Activated CD8-positive, alpha-beta memory T cell treated with anti-CD3 and anti-CD28 coated beads, Interleukin-2, amount 50 U/mL, for 24 hours (primary cell): ENCODE data around the gene KIAA0930.
"Not testable (repeated sequence)": the region's sequence is repeated elsewhere in the genome, so short reads cannot be mapped to it uniquely, and the experiment has no call there.

Source experiments
- DNase-seq: peaks from one replicate; pipeline ENCODE4 v3.0.0-alpha.2; 2020; ENCODE audit errors: extremely low read depth

Gene KIAA0930

GRCh38 chr22:45200860-45201511, 39.7 kb downstream of the KIAA0930 start:
- DNase-seq = no peak

- DNase-seq = no peak
These were observed 40.5 kb downstream of the KIAA0930 start for GRCh38 chr22:45200230-45200629.

- no peak for DNase-seq
These were observed 41.0 kb downstream of the KIAA0930 start for GRCh38 chr22:45199723-45200122.

GRCh38 chr22:45198463-45198795, 42.3 kb downstream of the KIAA0930 start:
- no peak for DNase-seq

- no peak for DNase-seq
These were observed 42.9 kb downstream of the KIAA0930 start for GRCh38 chr22:45197606-45198462.

- DNase-seq = no peak
These were observed 43.6 kb downstream of the KIAA0930 start for GRCh38 chr22:45196926-45197605.

GRCh38 chr22:45196308-45196707, 44.4 kb downstream of the KIAA0930 start:
- DNase-seq = no peak

- no peak for DNase-seq
These were observed 45.1 kb downstream of the KIAA0930 start for GRCh38 chr22:45195616-45196015.

GRCh38 chr22:45194686-45195085, 46.0 kb downstream of the KIAA0930 start:
- no peak for DNase-seq

GRCh38 chr22:45192701-45193187, 48.0 kb downstream of the KIAA0930 start:
- no peak for DNase-seq

- DNase-seq = not testable (repeated sequence)
These were observed 48.9 kb downstream of the KIAA0930 start for GRCh38 chr22:45191746-45192145.

GRCh38 chr22:45190202-45190872, 50.4 kb downstream of the KIAA0930 start:
- no peak for DNase-seq

GRCh38 chr22:45188779-45189178, 51.9 kb downstream of the KIAA0930 start:
- no peak for DNase-seq

- DNase-seq = no peak
These were observed 52.8 kb downstream of the KIAA0930 start for GRCh38 chr22:45187891-45188290.

- DNase-seq = no peak
These were observed 54.8 kb downstream of the KIAA0930 start for GRCh38 chr22:45185718-45186514.

- no peak for DNase-seq
These were observed 56.7 kb downstream of the KIAA0930 start for GRCh38 chr22:45183974-45184373.

- DNase-seq = no peak
These were observed 58.9 kb downstream of the KIAA0930 start for GRCh38 chr22:45181766-45182165.

GRCh38 chr22:45181240-45181639, 59.5 kb downstream of the KIAA0930 start:
- DNase-seq = no peak

- no peak for DNase-seq
These were observed 60.5 kb downstream of the KIAA0930 start for GRCh38 chr22:45180146-45180679.

- no peak for DNase-seq
These were observed 61.2 kb downstream of the KIAA0930 start for GRCh38 chr22:45179276-45180049.
